Measurements from ENCODE around the gene MDH1. TPM values are rescaled to one million over a fixed set of nuclear protein-coding genes. Genes with fewer than 3 reads are reported as not detected.

The MDH1 gene
- polyA plus RNA-seq, 1 experiment: 296 TPM

DNA sequence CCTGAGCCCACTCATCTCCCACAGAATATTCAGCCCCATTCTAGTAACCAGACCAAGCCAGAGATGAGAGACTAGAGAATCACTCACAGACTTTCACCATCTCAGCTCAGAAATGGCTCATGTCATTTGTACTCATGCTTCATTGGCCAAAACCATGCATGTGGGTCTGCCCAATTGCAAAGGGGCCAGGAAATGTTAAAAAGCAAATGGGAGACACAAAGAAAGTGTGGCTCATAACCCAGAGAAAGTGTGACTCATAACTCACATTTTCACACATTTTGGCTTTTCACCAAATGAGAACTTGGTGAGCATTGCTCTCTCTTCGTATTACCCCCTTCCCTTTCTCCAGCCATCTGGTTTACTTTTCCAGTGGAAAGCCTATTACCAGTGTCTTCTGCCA, 66.2 kb downstream of the MDH1 start:
- ChIA-PET POLR2A (no interaction called here), CTCF (no interaction called here)
- no peak overlapping the region for H3K27ac ChIP-seq (ENCODE audit: low read depth, low read length)
- no peak overlapping the region for H3K4me3 ChIP-seq (ENCODE audit: low read depth, low read length)
- H3K9me3 ChIP-seq (ENCODE audit: control insufficient read depth, insufficient read depth, low read length): peaks cover 3% of the 10 kb centered on the region; the same call in 1 of the 2 replicates
- no peak for DNase-seq (ENCODE audit: low read depth, low spot score)
- no peaks in the 10 kb centered on the region for H3K27me3 ChIP-seq (ENCODE audit: control insufficient read depth, insufficient read depth, low read length)
- TF ChIP-seq, protein P1, sequence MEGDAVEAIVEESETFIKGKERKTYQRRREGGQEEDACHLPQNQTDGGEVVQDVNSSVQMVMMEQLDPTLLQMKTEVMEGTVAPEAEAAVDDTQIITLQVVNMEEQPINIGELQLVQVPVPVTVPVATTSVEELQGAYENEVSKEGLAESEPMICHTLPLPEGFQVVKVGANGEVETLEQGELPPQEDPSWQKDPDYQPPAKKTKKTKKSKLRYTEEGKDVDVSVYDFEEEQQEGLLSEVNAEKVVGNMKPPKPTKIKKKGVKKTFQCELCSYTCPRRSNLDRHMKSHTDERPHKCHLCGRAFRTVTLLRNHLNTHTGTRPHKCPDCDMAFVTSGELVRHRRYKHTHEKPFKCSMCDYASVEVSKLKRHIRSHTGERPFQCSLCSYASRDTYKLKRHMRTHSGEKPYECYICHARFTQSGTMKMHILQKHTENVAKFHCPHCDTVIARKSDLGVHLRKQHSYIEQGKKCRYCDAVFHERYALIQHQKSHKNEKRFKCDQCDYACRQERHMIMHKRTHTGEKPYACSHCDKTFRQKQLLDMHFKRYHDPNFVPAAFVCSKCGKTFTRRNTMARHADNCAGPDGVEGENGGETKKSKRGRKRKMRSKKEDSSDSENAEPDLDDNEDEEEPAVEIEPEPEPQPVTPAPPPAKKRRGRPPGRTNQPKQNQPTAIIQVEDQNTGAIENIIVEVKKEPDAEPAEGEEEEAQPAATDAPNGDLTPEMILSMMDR (IDR thresholded peaks at IDR 0.05; ENCODE audit: low read depth, low read length): no peak

Other genes with a start within 250 kb of the MDH1 start
- 3.9 and 4.7 TPM in 2 replicates for gene WDPCP, start 486 bp upstream of the MDH1 start, polyA plus RNA-seq (2011; rRNA removed)